Dermis blood vessel endothelial cell (primary cell): Measurements from ENCODE around the gene TSC22D3. TPM values are rescaled to one million over a fixed set of nuclear protein-coding genes. Genes with fewer than 3 reads are reported as not detected.

ENCODE experiments used
- DNase-seq: peaks from one replicate; pipeline ENCODE4 v3.0.0; 2010
- total RNA-seq: library from RNA; depleted of rRNA; stranded (reverse); fragments of >200 nt; gene quantifications from 2 replicates; pipeline ENCODE4 v1.2.3, GENCODE V29; 2014

TSC22D3 gene
- total RNA-seq, 1 donor from 2014 or later = 56.3 TPM

DNA sequence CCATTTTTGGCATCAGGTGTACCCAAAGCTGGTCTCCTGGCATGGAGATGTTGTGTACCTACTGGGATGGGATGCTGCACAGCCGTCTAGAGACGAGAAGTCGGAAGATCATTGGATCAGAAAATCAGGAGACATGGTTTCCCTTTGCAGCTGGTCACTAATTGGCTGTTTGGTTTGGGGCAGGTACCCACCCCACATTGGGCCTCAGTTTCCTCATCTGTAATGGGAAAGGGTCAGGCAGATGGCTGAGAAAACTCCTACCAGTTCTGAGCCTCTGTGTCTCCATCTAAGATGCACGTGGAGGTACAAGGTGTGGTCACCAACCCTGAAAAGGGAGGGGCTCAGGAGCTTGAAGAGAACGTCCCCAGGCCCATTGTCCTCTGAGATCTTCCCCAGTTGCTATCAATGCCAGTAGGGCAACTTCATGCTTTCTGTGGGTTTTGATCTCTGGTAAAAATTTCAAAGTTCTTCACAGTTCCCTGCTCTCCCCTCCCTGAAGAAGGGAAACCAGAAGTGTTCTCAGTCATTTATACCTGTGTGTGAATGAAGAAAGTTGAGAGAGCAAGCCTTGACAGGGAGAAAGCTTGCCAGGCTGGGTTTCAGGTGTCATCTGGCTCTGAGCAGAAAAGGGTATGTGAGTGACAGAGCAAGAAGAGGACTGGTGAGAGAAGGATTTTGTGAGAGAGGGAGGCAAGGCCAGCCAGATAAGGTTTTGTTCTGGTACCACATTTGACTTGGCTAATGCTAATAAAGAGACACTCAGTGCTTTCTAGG, 15.1 kb downstream of the TSC22D3 start:
- DNase-seq = no peak

GRCh38 chrX:107758231-107758766, 17.3 kb downstream of the TSC22D3 start:
- DNase-seq = no peak

GRCh38 chrX:107755721-107756120, 19.9 kb downstream of the TSC22D3 start:
- DNase-seq = no peak

GRCh38 chrX:107753187-107753586, 22.4 kb downstream of the TSC22D3 start:
- DNase-seq = no peak

DNA sequence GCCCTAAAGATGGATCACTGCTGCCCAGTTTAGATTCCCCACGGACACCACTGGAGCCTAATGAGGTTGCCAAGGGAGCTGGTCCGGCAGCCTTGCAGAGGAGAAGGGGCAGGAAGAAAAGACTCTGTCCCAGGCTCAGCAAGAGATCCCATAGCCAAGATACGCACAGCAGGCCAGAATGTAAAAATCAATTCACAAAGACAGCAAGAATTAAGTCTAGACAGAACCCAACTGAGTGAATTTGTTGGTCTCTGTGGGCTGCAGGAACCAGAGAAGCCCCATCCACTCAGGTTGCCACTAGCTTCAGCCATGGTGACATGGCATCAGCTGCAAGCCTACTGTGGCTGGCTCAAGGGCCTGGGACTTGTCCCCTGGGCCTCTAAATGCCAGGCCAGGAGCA, 22.9 kb downstream of the TSC22D3 start:
- DNase-seq = no peak

- DNase-seq = no peak
Measured at GRCh38 chrX:107752043-107752442, 23.5 kb downstream of the TSC22D3 start.

DNA sequence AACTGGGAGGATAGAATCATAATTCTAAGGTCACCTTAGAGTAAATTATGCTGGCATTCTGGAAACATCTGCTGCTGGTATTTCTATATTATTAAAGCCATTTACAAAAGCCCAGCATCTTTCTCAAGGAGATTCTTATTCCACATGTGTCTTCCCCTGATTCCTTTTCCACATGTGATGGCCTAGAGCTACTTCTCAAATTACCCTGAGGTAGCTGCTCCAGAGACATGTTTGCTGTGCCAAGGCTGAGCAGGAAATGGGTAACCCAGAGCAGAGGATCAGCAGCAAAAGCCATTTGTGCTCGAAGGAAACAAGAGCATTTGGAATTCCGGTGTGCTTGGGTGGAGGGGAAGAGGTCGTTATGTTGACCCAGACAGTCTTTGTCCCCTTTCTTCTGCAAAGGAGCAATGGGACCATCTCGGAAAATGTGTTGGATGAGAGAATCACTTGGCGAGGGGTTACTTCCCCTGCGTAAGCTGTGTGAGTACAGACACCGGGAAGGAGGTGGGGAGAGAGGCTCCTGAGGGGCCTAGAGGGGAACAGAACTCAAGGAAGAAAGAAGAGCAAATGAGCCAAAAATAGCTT, 24.6 kb downstream of the TSC22D3 start:
- no peak for DNase-seq

DNA sequence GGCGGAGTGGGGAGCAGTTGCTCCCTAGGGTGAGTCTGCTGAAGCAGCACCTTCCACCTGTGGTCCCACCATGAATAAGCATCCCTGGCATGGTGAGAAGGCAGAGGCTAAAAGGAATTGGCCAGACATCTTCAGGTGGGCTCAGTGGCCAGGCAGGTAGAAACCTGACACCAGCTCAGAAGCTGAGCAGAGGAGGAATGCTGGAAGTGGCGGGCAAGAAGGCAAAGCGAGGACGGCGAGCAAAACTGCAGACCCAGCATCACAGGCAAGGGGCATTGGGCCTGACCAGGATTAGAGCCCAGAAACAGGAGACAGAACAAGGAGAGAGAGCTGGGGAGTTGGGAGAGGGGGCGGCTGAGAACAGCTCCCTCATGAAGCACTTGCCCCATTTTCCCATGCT, 25.3 kb downstream of the TSC22D3 start:
- no peak for DNase-seq

DNA sequence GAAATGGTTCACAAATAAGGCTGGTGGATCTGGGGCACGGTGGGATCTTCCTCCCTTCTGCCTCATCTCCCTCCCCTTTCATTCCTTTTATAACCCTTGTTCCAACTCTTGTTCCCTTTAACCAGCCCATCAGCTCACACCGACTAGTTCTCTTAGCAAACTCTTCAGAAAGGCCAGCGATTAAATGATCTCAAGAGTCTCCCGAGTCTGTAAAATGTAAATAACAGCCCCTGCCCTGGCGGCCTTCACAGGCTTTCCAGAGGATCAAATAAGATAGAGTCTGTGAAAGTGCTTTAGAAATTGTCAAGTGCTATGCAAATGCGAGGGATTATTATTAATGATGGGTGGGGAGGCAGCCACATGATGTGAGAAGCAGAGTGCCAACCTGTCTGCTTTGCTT, 27.1 kb downstream of the TSC22D3 start:
- DNase-seq = no peak

- DNase-seq = no peak
Measured at GRCh38 chrX:107747596-107748161, 27.9 kb downstream of the TSC22D3 start.

GRCh38 chrX:107744868-107745267, 30.7 kb downstream of the TSC22D3 start:
- DNase-seq = no peak

GRCh38 chrX:107743995-107744394, 31.6 kb downstream of the TSC22D3 start:
- no peak for DNase-seq

DNA sequence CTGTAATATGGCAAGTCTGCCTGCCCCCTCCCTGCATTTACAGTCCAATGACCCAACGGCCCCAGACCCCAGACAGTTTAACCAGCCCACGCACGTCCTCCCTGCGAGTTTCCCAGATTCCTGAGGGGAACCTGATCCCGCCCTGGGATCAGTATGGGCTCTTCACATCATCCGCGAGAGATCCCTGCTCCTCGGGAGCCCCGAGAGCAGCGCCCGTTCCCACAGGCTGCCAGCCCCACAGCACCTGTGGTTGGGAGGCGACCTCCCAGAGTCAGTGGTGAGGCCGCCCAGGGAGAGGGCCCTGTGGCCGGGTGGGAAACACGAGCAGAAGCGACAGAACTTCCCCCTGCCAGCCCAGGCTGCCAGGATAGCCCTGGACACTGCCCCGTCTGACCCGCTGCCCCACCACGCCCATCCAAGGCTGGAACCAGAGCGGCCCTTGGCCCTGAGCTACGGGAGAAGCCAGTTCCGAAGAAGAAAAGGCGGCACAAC, 32.8 kb downstream of the TSC22D3 start:
- DNase-seq = no peak

DNA sequence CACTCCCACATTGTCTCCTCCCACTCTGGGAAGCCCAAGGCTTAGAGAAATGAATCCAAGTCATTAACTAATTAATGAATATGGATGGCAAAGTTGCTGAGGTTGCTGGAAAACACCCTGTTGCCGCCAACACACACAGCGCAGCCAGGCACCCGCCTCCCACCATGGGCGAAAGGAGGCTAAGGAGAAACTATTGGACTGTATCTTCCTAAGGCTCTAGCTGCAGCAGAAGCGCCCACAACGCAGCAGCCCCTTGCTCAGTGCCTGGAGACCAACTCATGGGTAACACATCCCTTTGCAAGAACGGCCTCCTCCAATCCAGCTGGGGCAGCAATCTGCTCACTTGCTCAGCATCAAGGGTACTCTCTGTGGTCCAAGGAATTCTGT, 34.2 kb downstream of the TSC22D3 start:
- DNase-seq = no peak

DNA sequence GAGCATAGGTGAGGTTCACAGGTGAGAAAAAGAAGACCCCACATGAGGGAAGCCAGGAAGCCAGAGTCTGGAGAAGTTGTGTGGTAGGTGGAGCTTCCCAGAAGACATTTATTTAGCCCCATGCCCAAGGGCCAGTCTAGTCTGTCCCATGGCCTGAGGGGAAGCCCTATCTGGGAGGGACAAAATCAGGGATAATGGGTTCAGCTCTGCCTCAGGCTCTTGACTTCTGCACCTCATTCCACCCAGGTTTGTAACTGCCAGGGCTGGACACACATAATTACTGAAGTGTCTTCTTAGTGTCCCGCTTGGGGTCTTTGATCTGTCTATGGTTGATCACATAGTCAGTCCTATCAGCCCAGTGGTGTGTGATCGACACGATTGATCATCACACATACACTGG, 36.0 kb downstream of the TSC22D3 start:
- no peak for DNase-seq

DNA sequence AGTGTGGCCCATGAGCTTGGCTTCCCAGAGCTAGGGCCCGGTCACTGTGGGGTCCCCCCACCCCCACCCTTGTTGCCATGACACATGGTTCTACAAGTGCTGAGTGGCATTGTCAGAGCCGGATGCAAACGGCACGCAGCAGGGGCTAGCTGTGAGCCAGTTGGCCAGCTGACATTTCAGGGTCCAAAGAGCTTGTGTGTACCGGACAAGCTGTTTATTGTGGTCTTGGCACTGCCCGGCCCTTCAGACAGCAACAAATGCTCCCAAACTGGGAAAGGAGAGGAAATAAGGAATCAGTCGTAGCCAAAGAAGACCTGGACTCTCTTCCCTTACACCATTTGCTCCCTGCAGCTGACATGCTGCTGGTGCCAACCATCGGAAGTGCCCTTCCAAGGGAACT, 36.8 kb downstream of the TSC22D3 start:
- DNase-seq = no peak

- DNase-seq = no peak
Measured at GRCh38 chrX:107738272-107738671, 37.3 kb downstream of the TSC22D3 start.

GRCh38 chrX:107736781-107737531, 38.6 kb downstream of the TSC22D3 start:
- peak; percentile 40 for DNase-seq

DNA sequence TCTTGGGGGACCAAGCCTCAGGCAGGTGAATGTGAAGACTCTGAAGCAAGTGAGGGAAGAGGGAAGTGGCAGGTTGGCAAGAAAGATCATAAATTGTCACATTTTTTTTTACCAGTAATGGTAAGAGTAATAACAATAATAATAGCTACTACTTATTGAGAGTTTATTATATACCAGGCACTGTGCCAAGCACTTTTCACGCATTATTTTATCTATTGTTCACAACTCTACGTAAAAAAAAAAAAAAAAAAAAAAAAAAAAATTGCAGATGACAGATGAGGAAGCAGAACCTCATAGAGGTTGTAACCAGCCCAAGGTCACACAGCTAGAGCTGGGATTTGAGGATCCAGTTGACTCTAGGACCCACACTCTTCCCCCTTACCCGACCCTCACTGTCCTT, 40.9 kb downstream of the TSC22D3 start:
- peak; percentile 57 for DNase-seq

- no peak for DNase-seq
Measured at GRCh38 chrX:107733686-107734085, 41.9 kb downstream of the TSC22D3 start.

DNA sequence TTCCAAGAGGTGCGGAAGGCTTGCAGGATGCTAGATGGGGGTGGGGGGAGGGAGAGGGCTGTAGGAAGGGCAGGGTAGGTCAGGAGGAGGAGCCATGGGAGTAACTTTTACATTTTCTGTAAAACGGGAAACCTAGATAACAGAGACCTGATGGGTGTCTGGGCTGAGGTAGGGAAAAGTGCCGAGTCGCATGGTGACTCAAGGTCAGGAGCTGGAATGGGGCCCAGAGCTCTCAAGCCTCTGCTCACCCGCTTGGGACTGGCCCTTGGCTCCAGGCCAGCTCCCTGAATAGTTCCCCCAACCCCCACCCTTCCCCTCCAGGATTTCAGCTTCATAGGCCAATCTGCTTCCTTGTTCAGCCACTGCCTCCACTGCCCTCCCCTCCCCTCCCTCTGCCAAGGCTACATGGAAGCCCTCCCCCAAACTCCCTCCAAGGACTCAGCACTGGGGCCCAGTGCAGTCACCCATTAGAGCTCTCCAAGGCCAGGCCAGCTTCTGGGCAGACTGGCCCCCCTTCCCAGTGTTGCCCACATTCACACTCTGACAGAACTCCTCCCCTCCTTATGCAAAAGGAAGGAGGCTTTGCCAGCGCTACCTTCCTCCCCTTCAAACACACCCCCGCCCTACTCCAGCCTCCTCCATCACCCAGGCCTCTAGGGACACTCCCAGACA, 43.6 kb downstream of the TSC22D3 start:
- peak; percentile 90 for DNase-seq

DNA sequence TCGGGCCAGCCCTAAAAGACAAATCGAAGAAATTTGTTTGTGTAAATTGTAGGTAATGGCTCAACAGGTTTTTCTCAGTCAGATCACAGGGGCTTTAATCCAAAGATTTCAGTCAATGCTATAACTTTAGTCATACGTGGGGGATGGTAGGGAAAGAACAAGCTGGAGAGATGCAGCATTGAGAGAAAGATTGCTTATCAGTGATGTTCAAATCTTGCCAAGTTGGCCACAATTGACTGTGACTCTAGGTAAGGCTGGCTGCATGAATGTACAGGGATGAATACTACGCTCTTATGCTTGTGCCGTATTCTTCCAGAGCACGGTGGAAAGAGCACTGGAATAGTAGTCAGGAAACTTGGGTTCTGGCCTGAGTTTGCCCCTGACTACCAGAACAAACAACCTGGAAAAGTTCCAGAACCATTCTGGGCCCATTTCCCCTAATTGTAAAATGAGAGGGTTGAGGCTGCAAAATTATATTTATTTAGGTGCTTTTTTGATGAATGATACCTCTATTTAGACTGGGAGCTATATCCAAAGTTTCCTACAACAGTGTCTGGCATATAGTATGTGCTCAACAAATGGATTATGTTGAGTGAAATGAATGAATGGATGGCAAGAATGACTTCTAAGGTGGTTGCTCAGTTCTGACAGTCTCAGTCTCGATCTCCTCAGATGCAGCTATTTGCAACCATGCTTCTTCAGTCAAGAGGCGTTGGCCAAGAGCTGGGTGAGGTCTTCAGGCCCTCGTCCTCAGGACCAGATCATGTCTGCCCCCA, 44.4 kb downstream of the TSC22D3 start:
- peak; percentile 46 for DNase-seq
